MM.1S (cell line): ENCODE data around the gene MMAA.

Experiments used
- DNase-seq: peaks from one replicate; pipeline ENCODE4 v3.0.0-alpha.2; 2015
- H2AFZ ChIP-seq: fragments of 300-600 bp; sonication (generic); 2 replicates; pipeline ENCODE4 v1.6.0; 2016; ENCODE audit warnings: antibody characterized with exemption, low read length
- H3F3A ChIP-seq: fragments of 300-600 bp; sonication (generic); 2 replicates; pipeline ENCODE4 v1.6.1; 2016; ENCODE audit warnings: mild to moderate bottlenecking, antibody characterized with exemption, low read length, moderate library complexity, mixed read lengths; ENCODE audit not compliant: insufficient read depth
- H3K27ac ChIP-seq: fragments of 300-600 bp; sonication (generic); 2 replicates; pipeline ENCODE4 v1.5.1; 2016; ENCODE audit warnings: mild to moderate bottlenecking, low read length
- H3K27me3 ChIP-seq: fragments of 300-600 bp; sonication (generic); replicated peaks from 2 replicates; pipeline ENCODE4 v1.6.0; 2016; ENCODE audit warnings: low read length; ENCODE audit not compliant: insufficient read depth
- H3K36me3 ChIP-seq: fragments of 300-600 bp; sonication (generic); replicated peaks from 2 replicates; pipeline ENCODE4 v1.6.1; 2016; ENCODE audit warnings: mild to moderate bottlenecking, low read length, mixed read lengths; ENCODE audit not compliant: insufficient read depth
- H3K4me1 ChIP-seq: fragments of 300-600 bp; sonication (generic); 2 replicates; pipeline ENCODE4 v1.6.1; 2016; ENCODE audit warnings: low read length, mixed read lengths
- H3K4me2 ChIP-seq: fragments of 300-600 bp; sonication (generic); 2 replicates; pipeline ENCODE4 v1.6.0; 2016; ENCODE audit warnings: low read depth, low read length
- H3K4me3 ChIP-seq: fragments of 300-600 bp; sonication (generic); 2 replicates; pipeline ENCODE4 v1.5.1; 2016; ENCODE audit warnings: low read length, mixed read lengths
- H3K79me2 ChIP-seq: fragments of 300-600 bp; sonication (generic); 2 replicates; pipeline ENCODE4 v1.6.1; 2016; ENCODE audit warnings: mixed run types, low read length, mixed read lengths
- H3K9ac ChIP-seq: fragments of 300-600 bp; sonication (generic); 2 replicates; pipeline ENCODE4 v1.6.1; 2016; ENCODE audit warnings: low read length, mixed read lengths
- H3K9me2 ChIP-seq: fragments of 300-600 bp; sonication (generic); replicated peaks from 2 replicates; pipeline ENCODE4 v1.6.1; 2016; ENCODE audit warnings: mild to moderate bottlenecking, low read length, mixed read lengths; ENCODE audit not compliant: insufficient read depth
- H3K9me3 ChIP-seq: fragments of 300-600 bp; sonication (generic); replicated peaks from 2 replicates; pipeline ENCODE4 v1.6.1; 2016; ENCODE audit warnings: mild to moderate bottlenecking, low read length, mixed read lengths; ENCODE audit not compliant: insufficient read depth
- H4K20me1 ChIP-seq: fragments of 300-600 bp; sonication (generic); 2 replicates; pipeline ENCODE4 v1.6.1; 2016; ENCODE audit warnings: mild to moderate bottlenecking, low read length, moderate library complexity, mixed read lengths; ENCODE audit not compliant: insufficient read depth
- EZH2 ChIP-seq: fragments of 300-600 bp; sonication (generic); optimal IDR thresholded peaks from 2 replicates; pipeline ENCODE3; 2017; ENCODE audit warnings: low read depth, mild to moderate bottlenecking, antibody characterized with exemption, low read length, mixed read lengths
- EZH2phosphoT487 ChIP-seq: fragments of 300-600 bp; sonication (generic); IDR thresholded peaks from 2 replicates; pipeline ENCODE4 v1.6.1; 2018; ENCODE audit warnings: antibody characterized with exemption, low read length
- TF ChIP-seq, protein P1 (sequence below): fragments of 300-600 bp; sonication (generic); IDR thresholded peaks from 2 replicates; pipeline ENCODE4 v1.5.1; 2016; ENCODE audit warnings: antibody characterized with exemption, low read length, mixed read lengths

Gene MMAA

DNA sequence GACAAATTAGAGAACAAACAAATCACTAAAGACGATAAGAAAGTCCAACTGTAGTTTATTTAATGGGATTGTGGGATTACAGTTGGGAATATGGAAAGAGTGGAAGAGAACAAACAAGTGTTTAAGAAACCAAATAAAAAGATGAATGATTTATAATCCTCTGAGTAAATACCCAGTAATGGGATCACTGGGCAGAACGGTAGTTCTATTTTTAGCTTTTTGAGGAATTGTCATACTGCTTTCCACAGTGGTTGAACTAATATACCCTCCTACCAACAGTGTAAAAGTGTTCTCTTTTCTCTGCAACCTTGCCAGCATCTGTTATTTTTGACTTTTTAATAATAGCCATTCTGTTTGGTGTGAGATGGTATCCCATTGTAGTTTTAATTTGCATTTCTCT is 75.7 kb downstream of the MMAA start:
- no peaks in the 10 kb centered on the region for H4K20me1 ChIP-seq

DNA sequence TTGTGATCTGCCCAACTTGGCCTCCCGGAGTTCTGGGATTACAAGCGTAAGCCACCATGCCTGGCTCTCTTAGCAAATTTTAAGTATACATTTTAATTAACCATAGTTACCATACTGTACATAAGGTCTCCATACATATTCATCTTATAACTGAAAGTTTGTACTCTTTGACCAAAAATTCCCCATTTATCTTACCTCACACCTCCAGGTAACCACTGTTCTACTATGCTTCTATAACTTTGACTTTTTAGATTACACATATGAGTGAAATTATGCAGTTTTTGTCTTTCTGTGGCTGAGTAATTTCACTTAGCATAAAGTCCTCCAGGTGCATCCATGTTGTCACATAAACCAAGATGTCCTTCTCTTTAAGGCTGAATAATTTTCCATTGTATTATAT is 78.1 kb downstream of the MMAA start:
- Histone ChIP-seq H3K4me2 (no peak overlapping the region), H3F3A (no peaks in the 10 kb centered on the region), H3K9me3 (no peaks in the 10 kb centered on the region), H3K79me2 (no peaks in the 10 kb centered on the region), H3K4me1 (no peaks in the 10 kb centered on the region), H4K20me1 (no peaks in the 10 kb centered on the region), H2AFZ (no peak overlapping the region), H3K9me2 (no peaks in the 10 kb centered on the region), H3K9ac (no peak overlapping the region), H3K27ac (no peak overlapping the region), H3K27me3 (no peaks in the 10 kb centered on the region), H3K4me3 (no peak overlapping the region), H3K36me3 (no peaks in the 10 kb centered on the region)
- DNase-seq: no peak
- TF ChIP-seq, protein P1, sequence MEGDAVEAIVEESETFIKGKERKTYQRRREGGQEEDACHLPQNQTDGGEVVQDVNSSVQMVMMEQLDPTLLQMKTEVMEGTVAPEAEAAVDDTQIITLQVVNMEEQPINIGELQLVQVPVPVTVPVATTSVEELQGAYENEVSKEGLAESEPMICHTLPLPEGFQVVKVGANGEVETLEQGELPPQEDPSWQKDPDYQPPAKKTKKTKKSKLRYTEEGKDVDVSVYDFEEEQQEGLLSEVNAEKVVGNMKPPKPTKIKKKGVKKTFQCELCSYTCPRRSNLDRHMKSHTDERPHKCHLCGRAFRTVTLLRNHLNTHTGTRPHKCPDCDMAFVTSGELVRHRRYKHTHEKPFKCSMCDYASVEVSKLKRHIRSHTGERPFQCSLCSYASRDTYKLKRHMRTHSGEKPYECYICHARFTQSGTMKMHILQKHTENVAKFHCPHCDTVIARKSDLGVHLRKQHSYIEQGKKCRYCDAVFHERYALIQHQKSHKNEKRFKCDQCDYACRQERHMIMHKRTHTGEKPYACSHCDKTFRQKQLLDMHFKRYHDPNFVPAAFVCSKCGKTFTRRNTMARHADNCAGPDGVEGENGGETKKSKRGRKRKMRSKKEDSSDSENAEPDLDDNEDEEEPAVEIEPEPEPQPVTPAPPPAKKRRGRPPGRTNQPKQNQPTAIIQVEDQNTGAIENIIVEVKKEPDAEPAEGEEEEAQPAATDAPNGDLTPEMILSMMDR: no peak
- no peak for TF ChIP-seq EZH2
- no peak for TF ChIP-seq EZH2phosphoT487

More for the DNA sequence above, 75.7 kb downstream of the MMAA start:
- Histone ChIP-seq H3K4me1 (no peaks in the 10 kb centered on the region), H3K9ac (no peak overlapping the region), H3K4me2 (no peak overlapping the region), H3K79me2 (no peaks in the 10 kb centered on the region), H3K9me2 (no peaks in the 10 kb centered on the region), H3K9me3 (no peaks in the 10 kb centered on the region), H3K27ac (no peak overlapping the region), H2AFZ (no peak overlapping the region), H3K36me3 (no peaks in the 10 kb centered on the region), H3K27me3 (no peaks in the 10 kb centered on the region), H3F3A (no peaks in the 10 kb centered on the region), H3K4me3 (no peak overlapping the region)
- TF ChIP-seq, protein P1: no peak
- no peak for TF ChIP-seq EZH2phosphoT487
- TF ChIP-seq EZH2: no peak
- DNase-seq: no peak

DNA sequence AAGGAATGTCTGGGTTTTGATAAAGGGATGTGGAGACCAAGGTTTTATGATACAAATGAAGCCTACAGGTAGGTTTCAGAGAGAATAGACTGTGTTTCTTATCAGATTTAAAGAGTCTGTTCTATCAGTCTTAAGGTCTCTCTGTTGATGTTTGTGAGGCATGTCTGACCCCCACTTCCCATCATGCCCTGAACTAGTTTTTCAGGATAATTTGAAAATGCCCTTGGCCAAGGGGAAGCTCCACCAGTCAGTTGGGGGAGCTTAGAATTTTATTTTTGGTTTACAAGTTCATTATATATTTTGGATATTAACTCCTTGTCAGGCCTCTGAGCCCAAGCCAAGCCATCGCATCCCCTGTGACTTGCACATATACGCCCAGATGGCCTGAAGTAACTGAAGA is 79.3 kb downstream of the MMAA start:
- Histone ChIP-seq H3K27ac (no peak overlapping the region), H3K9me2 (no peaks in the 10 kb centered on the region), H4K20me1 (no peaks in the 10 kb centered on the region), H3K27me3 (no peaks in the 10 kb centered on the region), H3K79me2 (no peaks in the 10 kb centered on the region), H3K4me3 (no peak overlapping the region), H3K36me3 (no peaks in the 10 kb centered on the region), H2AFZ (no peak overlapping the region), H3K4me1 (no peaks in the 10 kb centered on the region), H3K9me3 (no peaks in the 10 kb centered on the region), H3K4me2 (no peak overlapping the region), H3F3A (no peaks in the 10 kb centered on the region), H3K9ac (no peak overlapping the region)
- TF ChIP-seq EZH2 (no peak), EZH2phosphoT487 (no peak)
- TF ChIP-seq, protein P1: no peak
- DNase-seq: no peak
